Posterior cingulate gyrus (tissue), 11 donors: ENCODE data around the gene HUWE1.
A peak's percentile ranks its signal among the peaks of the same experiment; 100 is the strongest.
"Not testable (repeated sequence)": the region's sequence is repeated elsewhere in the genome, so short reads cannot be mapped to it uniquely, and the experiment has no call there.

Experiments used
- DNase-seq, 10 donors: peaks; one replicate each; pipeline versions ENCODE4 v3.0.0 to v3.0.0-alpha.2; 2020 to 2021; ENCODE audit warnings: mixed read lengths in 3 of 10
- intact Hi-C: fragments of 100-400 bp; cut with DNase I; formaldehyde crosslinking; loops from one replicate; pipeline ENCODE4 v1.15.1; 2023

HUWE1 gene

GRCh38 chrX:53686151-53686885, at the start of gene HUWE1:
TSS of gene HUWE1 (minus strand) at chrX:53686719. CDS start at chrX:53654107, 32,612 bp downstream.
- intact Hi-C loops: loop anchor here (10.0 kb wide), 3 partner anchors 148 to 1308 kb away; partner anchors contain the start of genes PFKFB1 and PHF8
- peak; percentile 67 to 97 (median 75) for DNase-seq

GRCh38 chrX:53732797-53733196, 46.3 kb upstream of the HUWE1 start:
- intact Hi-C loops: no loop called here
- no peak for DNase-seq

GRCh38 chrX:53729751-53730150, 43.2 kb upstream of the HUWE1 start:
- DNase-seq: no peak
- intact Hi-C loops: no loop called here

GRCh38 chrX:53728506-53728905, 42.0 kb upstream of the HUWE1 start:
- intact Hi-C loops: no loop called here
- DNase-seq: no peak

GRCh38 chrX:53724872-53725271, 38.4 kb upstream of the HUWE1 start:
- intact Hi-C loops: no loop called here
- DNase-seq: no peak

- intact Hi-C loops: no loop called here
- peak in 1 of 10 donors; percentile 2 for DNase-seq
Observed at GRCh38 chrX:53723381-53723780, 36.9 kb upstream of the HUWE1 start.

- intact Hi-C loops, DNase-seq: not testable (repeated sequence)
Observed at GRCh38 chrX:53721610-53722009, 35.1 kb upstream of the HUWE1 start.

- intact Hi-C loops, DNase-seq: not testable (repeated sequence)
Observed at GRCh38 chrX:53719666-53720065, 33.1 kb upstream of the HUWE1 start.

GRCh38 chrX:53718073-53718472, 31.6 kb upstream of the HUWE1 start:
- intact Hi-C loops: no loop called here
- DNase-seq: no peak

GRCh38 chrX:53717205-53717604, 30.7 kb upstream of the HUWE1 start:
- intact Hi-C loops: no loop called here
- DNase-seq: no peak

- DNase-seq: no peak
- intact Hi-C loops: no loop called here
Observed at GRCh38 chrX:53716328-53717088, 30.0 kb upstream of the HUWE1 start.

GRCh38 chrX:53715346-53715924, 28.9 kb upstream of the HUWE1 start:
- intact Hi-C loops: no loop called here
- no peak for DNase-seq

- intact Hi-C loops: no loop called here
Observed at GRCh38 chrX:53714580-53715345, 28.2 kb upstream of the HUWE1 start.

GRCh38 chrX:53713987-53714579, 27.6 kb upstream of the HUWE1 start:
- DNase-seq: no peak
- intact Hi-C loops: no loop called here

More at GRCh38 chrX:53714580-53715345, 28.2 kb upstream of the HUWE1 start:
- no peak for DNase-seq

GRCh38 chrX:53711436-53711835, 24.9 kb upstream of the HUWE1 start:
- intact Hi-C loops: no loop called here

GRCh38 chrX:53704854-53705253, 18.3 kb upstream of the HUWE1 start:
- DNase-seq: no peak
- intact Hi-C loops: no loop called here

More at GRCh38 chrX:53711436-53711835, 24.9 kb upstream of the HUWE1 start:
- no peak for DNase-seq

- DNase-seq: no peak
- intact Hi-C loops: no loop called here
Observed at GRCh38 chrX:53704294-53704693, 17.8 kb upstream of the HUWE1 start.

GRCh38 chrX:53695946-53696549, 9.5 kb upstream of the HUWE1 start:
- DNase-seq: peak in 3 of 10 donors; percentile 8 to 89 (median 10)
- intact Hi-C loops: no loop called here

GRCh38 chrX:53694642-53695041, 8.1 kb upstream of the HUWE1 start:
- intact Hi-C loops: no loop called here
- DNase-seq: no peak

- intact Hi-C loops: loop anchor here (10.0 kb wide), 3 partner anchors 147 to 1307 kb away; partner anchors contain the start of genes PFKFB1 and PHF8
- DNase-seq: no peak
Observed at GRCh38 chrX:53688300-53688699, 1.8 kb upstream of the HUWE1 start.
